Ramos (cell line): ENCODE results near the gene ATXN7L1.

Experiments used
- in situ Hi-C: fragments of 300-500 bp; cut with MboI; formaldehyde crosslinking; loops from one replicate; pipeline ENCODE4 v1.14.3; 2022; ENCODE audit warnings: low sequenced_read_pairs; ENCODE audit not compliant: unreplicated experiment

Gene ATXN7L1

GRCh38 chr7:105638902-105639495, 237.4 kb downstream of the ATXN7L1 start:
- in situ Hi-C loops: no loop called here

- in situ Hi-C loops: no loop called here
Observed at GRCh38 chr7:105638334-105638733, 238.1 kb downstream of the ATXN7L1 start.

DNA sequence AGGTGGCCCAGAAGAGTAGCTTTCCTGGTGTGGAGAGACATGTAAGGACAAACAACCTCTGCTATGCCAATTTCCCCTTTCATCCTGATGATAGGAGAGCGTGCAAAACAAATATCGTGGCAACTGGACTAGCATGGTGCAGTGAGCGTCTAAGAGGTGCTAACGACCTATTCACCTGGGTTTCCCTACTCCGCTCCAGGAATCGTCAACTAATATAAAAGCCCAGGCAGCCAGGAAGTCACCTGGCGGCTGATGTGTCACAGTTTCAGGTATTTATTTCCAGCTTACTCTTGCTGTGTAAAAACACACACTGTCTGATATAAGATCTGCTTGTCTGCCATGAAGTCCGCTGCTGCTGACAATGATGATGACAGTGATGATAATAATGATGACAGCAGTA, 238.6 kb downstream of the ATXN7L1 start:
- in situ Hi-C loops: no loop called here

DNA sequence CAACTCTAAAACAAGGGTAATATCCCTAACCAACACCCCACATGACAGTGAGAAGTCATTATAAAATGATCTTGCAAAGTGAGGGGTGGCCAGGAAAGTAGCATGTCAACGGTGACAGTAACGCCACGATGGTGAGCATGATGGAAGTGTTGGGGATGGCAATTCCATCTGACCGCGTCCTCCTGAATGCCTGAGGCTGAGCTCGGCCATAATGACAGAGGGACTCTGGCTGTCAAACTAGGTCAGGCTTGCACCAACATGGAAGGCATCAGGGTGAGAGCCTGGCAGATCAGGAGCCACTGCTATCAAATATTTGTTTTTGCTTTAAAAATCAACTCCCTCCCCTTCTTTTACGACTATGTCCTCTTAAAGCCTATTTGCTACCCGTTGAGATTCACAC, 239.4 kb downstream of the ATXN7L1 start:
- in situ Hi-C loops: no loop called here

DNA sequence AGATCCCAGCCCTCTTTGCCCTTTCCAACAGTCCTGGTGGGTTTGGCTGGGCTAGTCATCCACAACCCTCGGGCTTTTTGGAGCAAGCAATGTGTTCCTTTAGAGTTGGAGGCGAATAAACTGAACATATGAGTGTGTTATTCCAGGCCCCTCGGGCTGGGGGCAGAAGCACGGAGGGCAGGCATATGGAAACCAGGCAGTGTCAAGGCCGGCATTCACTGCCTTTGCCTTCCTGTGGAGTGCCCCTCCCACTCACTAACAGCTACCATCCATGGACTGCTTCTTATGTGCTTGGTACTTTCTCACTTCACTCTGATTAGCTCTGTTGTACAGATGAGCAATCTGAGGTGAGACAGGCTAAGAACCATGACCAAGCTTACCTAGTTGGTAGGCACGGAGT, 241.2 kb downstream of the ATXN7L1 start:
- in situ Hi-C loops: no loop called here

DNA sequence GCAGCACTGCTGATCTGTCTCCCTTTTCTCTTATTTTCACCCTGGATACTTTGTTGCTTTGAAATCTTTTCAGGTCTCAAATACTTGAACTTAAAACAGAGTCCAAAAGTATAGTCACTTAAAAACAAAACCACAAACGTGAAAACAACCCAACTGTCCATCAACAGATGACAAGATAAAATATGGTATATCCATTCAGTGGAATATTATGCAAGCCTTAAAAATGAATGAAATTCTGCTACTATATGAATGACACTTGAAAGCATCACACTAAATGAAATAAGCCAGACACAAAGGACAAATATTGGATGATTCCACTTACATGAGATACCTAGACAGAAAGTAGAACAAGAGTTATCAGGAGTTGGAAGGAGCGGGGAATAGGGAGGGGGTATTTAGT, 250.4 kb downstream of the ATXN7L1 start:
- in situ Hi-C loops: no loop called here

DNA sequence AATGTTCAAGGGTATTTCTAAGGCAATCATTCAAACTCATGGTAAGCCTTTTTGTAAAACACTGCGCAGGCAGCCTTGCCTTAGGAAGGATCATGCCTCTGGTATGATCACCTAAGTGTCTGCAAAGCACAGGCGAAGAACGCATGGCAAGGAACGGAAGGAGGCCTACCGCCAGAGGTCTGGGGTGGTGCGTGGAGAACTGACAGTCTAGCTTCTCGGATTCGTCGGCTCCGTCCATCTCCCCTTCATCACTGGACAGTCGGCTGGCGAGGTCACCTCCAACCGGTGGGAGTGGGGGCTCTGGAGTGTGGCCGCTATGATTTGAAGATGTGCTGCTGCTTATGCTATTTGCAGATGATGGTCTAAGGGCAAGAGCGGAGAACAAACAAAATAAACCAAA, 252.5 kb downstream of the ATXN7L1 start:
- in situ Hi-C loops: no loop called here

DNA sequence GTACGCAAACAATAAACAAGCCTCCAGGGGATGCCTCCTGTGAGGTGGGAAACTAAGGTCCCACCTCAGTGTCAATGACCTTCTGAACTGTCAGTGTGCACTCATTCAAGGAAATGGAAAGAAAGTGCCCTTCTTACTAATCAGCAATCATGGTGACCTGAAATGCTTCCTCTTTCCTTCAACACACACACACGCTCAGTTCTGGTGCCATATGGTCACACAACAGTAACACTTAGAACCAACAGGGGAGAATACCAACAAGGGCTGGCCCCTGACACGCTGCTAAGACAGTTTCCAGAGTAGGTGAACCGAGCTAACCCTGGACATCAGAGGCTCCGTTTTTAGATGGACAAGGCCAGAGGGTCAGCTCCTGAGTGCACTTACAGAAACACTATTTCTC, 253.0 kb downstream of the ATXN7L1 start:
- in situ Hi-C loops: no loop called here

GRCh38 chr7:105622106-105622731, 254.2 kb downstream of the ATXN7L1 start:
- in situ Hi-C loops: no loop called here

DNA sequence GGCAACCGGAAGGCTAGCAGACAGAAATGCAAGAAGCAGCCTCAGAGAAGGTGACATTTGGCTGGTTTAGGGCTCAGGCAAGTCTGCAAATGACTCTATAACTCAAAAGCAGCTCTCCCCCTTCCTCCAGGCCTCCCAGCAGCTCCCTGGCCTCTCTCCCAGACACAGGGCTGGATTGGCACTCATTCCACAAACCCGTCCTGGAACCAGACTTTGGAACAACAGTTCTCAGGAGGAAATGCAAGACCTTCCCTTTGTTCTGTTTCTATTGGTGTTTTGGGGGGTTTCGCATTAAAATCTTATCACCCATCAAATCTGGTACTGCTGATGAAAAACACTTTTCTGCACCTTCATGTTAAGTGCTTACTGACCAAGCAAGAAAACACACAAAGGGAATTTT, 254.8 kb downstream of the ATXN7L1 start:
- in situ Hi-C loops: no loop called here

DNA sequence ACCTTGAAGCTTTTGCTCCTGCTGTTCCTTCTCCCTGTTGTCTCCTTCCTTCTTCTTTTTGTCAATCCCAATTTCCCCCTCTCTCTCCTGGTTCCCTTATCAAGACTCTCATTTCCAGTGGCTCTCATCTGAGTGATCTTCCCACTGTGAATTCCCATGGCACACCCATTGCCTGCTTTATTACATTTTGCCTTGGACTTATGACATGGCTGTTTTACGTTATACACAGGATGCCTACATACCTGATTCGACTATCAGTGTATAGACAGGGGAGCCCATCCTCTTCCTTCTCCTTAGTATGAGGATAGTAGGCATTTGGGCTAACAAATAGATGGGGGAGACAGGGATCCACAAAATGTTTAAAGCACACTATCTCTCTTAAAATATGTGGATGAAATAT, 255.2 kb downstream of the ATXN7L1 start:
- in situ Hi-C loops: no loop called here

DNA sequence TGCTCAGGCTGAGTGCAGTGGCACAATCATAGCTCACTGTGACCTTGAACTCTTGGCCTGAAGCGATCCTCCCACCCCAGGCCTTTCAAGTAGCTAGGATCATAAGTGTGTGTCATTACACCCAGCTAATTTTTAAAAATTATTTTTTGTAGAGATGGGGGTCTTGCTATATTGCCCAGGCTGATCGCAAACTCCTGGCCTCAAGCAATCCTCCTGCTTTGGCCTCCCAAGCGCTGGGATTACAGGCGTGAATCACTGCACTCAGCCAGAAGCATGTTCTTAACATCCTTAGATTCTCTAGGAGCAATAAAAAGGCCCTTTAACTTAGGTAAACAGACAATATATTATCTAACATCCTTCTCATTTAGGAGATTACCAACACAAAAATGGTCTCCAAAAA, 256.8 kb downstream of the ATXN7L1 start:
- in situ Hi-C loops: no loop called here

DNA sequence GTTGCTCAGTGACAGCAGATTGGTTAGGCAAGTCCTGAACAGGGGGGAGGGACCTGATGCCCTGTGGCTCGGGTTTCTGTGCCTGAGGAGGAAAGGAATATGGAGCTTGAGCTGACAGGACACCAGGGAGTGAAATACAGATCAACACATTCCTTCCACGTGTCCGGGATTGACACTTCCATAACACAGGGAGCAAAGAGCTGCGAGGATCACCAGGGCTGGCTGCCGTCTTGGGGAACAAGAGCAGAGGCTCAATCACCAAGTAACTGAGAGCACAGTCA, 258.4 kb downstream of the ATXN7L1 start:
- in situ Hi-C loops: no loop called here

DNA sequence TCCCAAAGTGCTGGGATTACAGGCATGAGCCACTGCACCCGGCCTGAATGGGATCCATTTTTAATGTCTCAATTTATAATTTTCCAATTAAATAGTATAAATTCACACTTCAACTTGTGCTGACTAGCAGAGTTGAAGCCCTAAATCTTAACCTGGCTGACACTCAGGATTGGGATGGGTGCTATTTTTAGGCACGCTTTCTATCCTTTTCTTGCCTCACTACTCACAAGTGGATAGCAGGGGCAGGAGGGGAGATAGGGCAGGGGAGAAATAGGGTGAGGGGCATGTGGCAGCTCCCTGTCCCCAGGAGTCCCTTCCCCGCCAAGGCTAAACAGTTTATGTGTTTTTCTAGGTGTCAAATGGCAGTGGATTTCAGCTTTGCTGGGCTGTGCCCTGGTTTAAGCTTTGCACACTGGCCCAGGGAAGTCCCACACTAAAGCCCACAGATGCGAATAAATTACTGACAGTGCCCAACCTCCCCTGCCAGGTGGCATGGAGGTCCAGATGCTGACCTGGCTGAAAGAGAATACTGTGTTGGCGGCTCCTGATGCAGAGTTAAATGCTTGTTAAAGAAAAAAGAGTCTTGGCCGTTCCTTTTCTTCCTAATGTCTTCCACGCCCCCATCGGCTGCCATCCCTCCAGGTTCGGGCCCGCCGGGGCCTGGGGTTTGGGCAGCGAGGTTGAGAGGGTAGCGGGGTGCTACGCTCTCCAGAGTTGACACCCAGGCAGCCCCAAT, 259.0 kb downstream of the ATXN7L1 start:
- in situ Hi-C loops: no loop called here

- in situ Hi-C loops: no loop called here
Observed at GRCh38 chr7:105614341-105614840, 262.0 kb downstream of the ATXN7L1 start.

- in situ Hi-C loops: no loop called here
Observed at GRCh38 chr7:105613611-105614330, 262.6 kb downstream of the ATXN7L1 start.

- in situ Hi-C loops: no loop called here
Observed at GRCh38 chr7:105612806-105613205, 263.6 kb downstream of the ATXN7L1 start.

DNA sequence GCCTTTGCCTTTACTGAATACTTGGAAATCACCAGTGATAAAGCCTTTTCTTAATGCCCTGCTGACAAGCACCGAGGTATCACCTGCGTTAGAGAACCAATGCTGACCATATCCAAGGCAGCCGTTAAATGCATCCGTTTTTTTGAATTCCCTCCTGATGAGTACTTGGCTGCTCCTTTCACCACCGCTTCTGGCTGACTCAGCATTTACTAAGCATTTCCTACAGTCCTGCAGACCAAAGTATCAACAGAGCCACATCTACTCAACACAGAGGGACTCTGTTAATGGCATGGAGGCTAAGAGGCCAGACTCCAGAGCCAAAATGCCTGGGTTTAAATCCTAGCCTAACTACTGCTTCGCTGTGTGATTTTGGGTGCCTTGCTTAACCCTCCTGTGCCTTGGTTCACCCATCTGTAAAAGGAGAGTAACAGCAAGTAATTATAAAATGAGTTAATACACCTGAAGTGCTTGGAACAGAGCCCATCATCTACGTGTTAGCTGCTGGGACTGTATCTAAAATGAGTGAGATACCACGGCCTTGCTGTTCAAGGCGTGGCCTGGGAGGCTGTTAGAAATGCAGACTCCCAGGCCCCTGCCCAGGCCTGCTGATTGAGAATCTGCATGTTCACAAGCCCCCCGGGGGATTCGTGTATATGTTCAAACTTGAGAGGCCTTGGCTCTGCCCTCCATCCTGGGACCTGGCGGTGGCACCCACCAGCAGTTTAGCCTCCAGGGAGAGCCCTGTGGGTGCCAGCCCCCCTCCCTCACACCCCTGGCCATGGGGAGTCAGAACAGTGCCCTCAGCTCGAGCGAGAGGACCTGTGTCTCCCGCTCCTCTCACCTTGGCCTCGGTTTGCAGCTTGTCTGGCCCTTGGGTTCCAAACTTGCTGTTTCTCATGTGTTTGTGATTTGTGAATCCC, 264.3 kb downstream of the ATXN7L1 start:
- in situ Hi-C loops: no loop called here

DNA sequence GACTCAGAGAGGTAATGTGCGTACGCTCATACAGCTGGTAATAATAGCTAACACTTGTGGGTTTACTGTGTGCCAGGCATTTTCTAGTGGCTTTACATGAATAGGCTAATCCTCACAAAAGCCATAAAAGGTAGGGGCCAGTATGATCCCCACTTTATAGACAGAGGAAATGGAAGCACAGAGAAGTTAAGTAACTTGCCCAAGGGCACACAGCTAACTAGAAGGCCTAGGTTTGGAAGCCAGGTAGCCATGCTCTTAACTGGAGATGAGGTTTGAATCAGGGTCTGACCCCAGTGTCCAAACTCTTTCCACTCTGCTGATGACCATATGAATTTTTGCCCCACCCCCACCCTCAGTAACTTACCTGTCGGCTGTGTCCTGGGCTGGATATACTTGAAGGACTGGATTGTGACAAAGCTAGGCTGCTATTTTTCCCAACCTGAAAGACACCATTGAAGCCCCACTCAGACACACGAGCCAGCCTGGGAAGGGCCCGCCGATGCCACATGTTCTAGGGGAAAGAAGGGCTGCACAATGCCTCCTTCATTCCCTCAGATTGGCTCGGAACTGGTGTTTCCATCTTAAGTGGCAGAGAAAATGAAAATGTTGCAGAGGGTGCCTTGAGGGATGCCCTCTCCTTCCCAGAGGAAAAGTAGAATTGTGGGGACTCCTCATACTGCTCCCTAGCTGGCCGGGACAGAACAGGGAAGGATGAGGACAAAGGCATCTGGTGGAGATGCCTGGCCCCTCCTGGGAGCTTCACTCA, 266.1 kb downstream of the ATXN7L1 start:
- in situ Hi-C loops: no loop called here
